Activated CD8-positive, alpha-beta memory T cell treated with anti-CD3 and anti-CD28 coated beads, Interleukin-2, amount 10 ng/mL, durations not matched to agents 7 days and 5 days (primary cell): ENCODE data around the gene ZNF423. TPM values are rescaled to one million over a fixed set of nuclear protein-coding genes. Genes with fewer than 3 reads are reported as not detected.

ENCODE experiments used
- ATAC-seq: fragments of 150-1000 bp; cut with Tn5 transposase; one replicate; pipeline ENCODE4 v1.10.0; 2021; ENCODE audit warnings: moderate library complexity
- CTCF ChIA-PET: fragments of 350-600 bp; sonication (Branson Sonifier 250); formaldehyde crosslinking; loops from one replicate; lab custom pipeline; 2021; ENCODE audit warnings: antibody characterized with exemption; lab: Charles Lee
- DNase-seq: peaks from one replicate; pipeline ENCODE4 v3.0.0-alpha.2; 2020
- H3K27ac Mint-ChIP-seq: one replicate; pipeline ENCODE4 v1.8.0; 2021; ENCODE audit warnings: mild to moderate bottlenecking, mixed read lengths
- H3K27me3 Mint-ChIP-seq: one replicate; pipeline ENCODE4 v1.8.0; 2021; ENCODE audit warnings: mixed read lengths
- H3K36me3 Mint-ChIP-seq: one replicate; pipeline ENCODE4 v1.8.0; 2021; ENCODE audit warnings: mild to moderate bottlenecking, mixed read lengths
- H3K4me1 Mint-ChIP-seq: one replicate; pipeline ENCODE4 v1.8.0; 2021; ENCODE audit warnings: mixed read lengths
- H3K4me3 Mint-ChIP-seq: one replicate; pipeline ENCODE4 v1.8.0; 2021; ENCODE audit warnings: mild to moderate bottlenecking, moderate library complexity, mixed read lengths
- H3K9me3 Mint-ChIP-seq: one replicate; pipeline ENCODE4 v1.8.0; 2022; ENCODE audit warnings: low read depth, mixed read lengths
- total RNA-seq, 2 experiments: library from RNA; stranded (reverse); gene quantifications; one replicate each; pipeline ENCODE4 v1.2.3, GENCODE V29; 2021

The ZNF423 gene
- total RNA-seq, 2 experiments from 2014 or later = not detected

DNA sequence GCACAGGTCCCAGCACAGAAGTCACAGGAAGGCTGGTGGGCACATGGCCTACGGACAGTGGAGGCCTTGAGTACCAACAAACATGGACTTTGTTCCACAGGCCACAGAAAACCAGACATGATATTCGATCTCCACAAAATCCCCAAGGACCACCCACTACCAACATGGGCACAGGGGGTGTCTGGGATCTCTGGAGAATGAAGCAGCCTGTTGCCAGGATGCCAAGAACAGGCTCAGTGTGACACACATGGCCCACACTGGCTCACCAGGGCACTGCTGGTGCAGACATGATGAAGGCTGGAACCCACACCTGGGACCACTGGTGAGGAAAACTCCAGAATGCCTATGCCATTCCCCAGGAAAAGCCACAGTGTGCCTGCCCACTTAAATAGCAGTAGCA lies 362.1 kb downstream of the ZNF423 start:
- ATAC-seq (no peak), DNase-seq (no peak)
- H3K27ac Mint-ChIP-seq = no peak overlapping the region
- no peaks in the 10 kb centered on the region for H3K27me3 Mint-ChIP-seq
- no peaks in the 10 kb centered on the region for H3K9me3 Mint-ChIP-seq
- H3K4me1 Mint-ChIP-seq = no peaks in the 10 kb centered on the region
- CTCF ChIA-PET = interaction anchor here (1.5 kb wide), 1 partner anchor 75 kb away, joined by 4 read pairs; no protein-coding TSS in a partner anchor
- H3K4me3 Mint-ChIP-seq = no peak overlapping the region
- H3K36me3 Mint-ChIP-seq = no peaks in the 10 kb centered on the region

GRCh38 chr16:49492896-49493626 lies 362.9 kb downstream of the ZNF423 start:
- DNase-seq = no peak
- no peak for ATAC-seq
- Mint-ChIP-seq H3K27ac (no peak overlapping the region), H3K4me1 (no peaks in the 10 kb centered on the region), H3K4me3 (no peak overlapping the region), H3K27me3 (no peaks in the 10 kb centered on the region), H3K9me3 (no peaks in the 10 kb centered on the region), H3K36me3 (no peaks in the 10 kb centered on the region)
- CTCF ChIA-PET = interaction anchor here (1.5 to 1.6 kb wide), 3 partner anchors 43 to 100 kb away, joined by 3 to 4 read pairs (median 4); no protein-coding TSS in a partner anchor

DNA sequence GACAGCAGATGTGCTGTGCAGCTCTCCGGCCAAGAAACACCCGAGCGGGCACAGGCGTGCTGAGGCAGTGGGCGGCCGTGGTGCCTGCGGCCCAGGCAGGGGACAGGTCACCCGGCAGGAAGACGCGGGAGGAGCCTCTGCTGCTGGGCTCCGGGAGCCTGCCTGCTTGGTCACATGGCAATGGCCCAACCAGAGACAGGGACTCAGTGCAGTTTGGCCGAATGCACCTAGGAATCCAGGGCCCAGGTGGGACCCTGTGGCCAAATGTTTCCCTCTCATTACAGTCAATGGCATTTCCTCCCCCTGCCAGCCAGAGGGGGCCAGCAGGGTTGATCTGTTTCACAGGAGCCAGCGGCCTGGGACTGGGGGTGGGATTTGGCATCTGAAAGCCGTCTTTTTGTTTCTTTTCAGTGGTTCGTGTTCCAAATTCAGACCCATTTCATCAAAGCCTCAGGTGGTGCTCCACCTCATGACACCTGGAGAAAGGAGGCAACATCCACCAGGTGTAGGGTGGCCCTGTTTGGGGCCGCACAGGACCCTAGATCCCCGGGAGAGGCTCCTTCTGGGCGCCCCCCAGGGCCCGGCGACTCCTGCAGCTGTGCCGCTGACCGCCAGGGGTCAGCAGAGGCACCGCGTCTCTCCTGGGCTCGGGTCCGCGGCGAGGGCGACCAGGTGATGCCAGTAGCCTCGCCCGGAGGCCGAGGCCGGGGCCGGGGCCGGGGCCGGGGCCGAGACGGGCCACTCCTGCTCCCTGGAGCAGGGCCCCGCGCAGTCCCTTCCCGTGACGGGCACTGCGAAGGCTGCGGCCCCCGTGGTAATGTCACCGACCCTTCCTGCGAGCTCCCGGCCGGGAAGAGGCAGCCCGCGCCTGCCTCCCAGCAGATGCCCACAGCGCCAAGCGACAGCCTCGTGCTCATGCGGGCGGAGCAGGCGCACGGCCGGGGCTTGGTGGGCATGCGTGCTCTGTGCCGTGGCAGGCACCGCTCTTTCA lies 363.8 kb downstream of the ZNF423 start:
- Mint-ChIP-seq H3K36me3 (no peaks in the 10 kb centered on the region), H3K4me3 (no peak overlapping the region), H3K27ac (no peak overlapping the region), H3K9me3 (no peaks in the 10 kb centered on the region), H3K27me3 (no peaks in the 10 kb centered on the region), H3K4me1 (no peaks in the 10 kb centered on the region)
- peak; percentile 61 for ATAC-seq
- CTCF ChIA-PET = interaction anchor here (0.6 to 1.6 kb wide), 5 partner anchors 29 to 101 kb away, joined by 3 to 4 read pairs (median 3); no protein-coding TSS in a partner anchor
- no peak for DNase-seq

- DNase-seq = no peak
- H3K9me3 Mint-ChIP-seq = no peaks in the 10 kb centered on the region
- H3K27me3 Mint-ChIP-seq = no peaks in the 10 kb centered on the region
- no peak for ATAC-seq
- CTCF ChIA-PET = no interaction called here
- no peak overlapping the region for H3K4me3 Mint-ChIP-seq
- no peak overlapping the region for H3K27ac Mint-ChIP-seq
- no peaks in the 10 kb centered on the region for H3K4me1 Mint-ChIP-seq
- no peaks in the 10 kb centered on the region for H3K36me3 Mint-ChIP-seq
Observed at GRCh38 chr16:49491106-49491670, 364.7 kb downstream of the ZNF423 start.

DNA sequence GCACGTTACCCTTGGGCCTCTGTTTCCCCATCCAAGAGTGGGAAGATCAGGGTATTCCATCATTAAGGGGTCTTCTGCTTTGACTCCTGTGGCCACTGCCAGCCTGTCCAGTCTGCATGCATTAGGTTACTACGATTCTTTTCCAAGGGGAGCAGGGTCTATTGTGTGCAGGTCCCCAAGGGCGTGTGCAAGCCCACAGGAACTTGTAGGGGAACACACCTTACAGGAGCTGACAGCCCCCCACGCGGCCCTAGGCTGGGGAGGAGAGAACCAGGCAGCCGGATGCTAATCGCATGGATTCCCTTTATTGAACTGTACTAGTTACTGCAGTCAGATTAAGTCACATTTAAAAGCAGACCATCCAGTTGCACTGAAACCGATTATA lies 365.6 kb downstream of the ZNF423 start:
- Mint-ChIP-seq H3K27ac (no peak overlapping the region), H3K27me3 (no peaks in the 10 kb centered on the region), H3K9me3 (no peaks in the 10 kb centered on the region), H3K36me3 (no peaks in the 10 kb centered on the region), H3K4me1 (no peaks in the 10 kb centered on the region), H3K4me3 (no peak overlapping the region)
- CTCF ChIA-PET = no interaction called here
- DNase-seq (no peak), ATAC-seq (no peak)

GRCh38 chr16:49489686-49490320 lies 366.1 kb downstream of the ZNF423 start:
- DNase-seq (no peak), ATAC-seq (no peak)
- no peaks in the 10 kb centered on the region for H3K9me3 Mint-ChIP-seq
- no peaks in the 10 kb centered on the region for H3K36me3 Mint-ChIP-seq
- CTCF ChIA-PET = no interaction called here
- no peak overlapping the region for H3K4me3 Mint-ChIP-seq
- H3K27me3 Mint-ChIP-seq = no peaks in the 10 kb centered on the region
- no peaks in the 10 kb centered on the region for H3K4me1 Mint-ChIP-seq
- H3K27ac Mint-ChIP-seq = no peak overlapping the region

GRCh38 chr16:49488740-49489525 lies 367.0 kb downstream of the ZNF423 start:
- ATAC-seq = no peak
- Mint-ChIP-seq H3K27ac (no peak overlapping the region), H3K36me3 (no peaks in the 10 kb centered on the region), H3K4me1 (no peaks in the 10 kb centered on the region), H3K4me3 (no peak overlapping the region), H3K27me3 (no peaks in the 10 kb centered on the region), H3K9me3 (no peaks in the 10 kb centered on the region)
- CTCF ChIA-PET = no interaction called here
- DNase-seq = no peak

DNA sequence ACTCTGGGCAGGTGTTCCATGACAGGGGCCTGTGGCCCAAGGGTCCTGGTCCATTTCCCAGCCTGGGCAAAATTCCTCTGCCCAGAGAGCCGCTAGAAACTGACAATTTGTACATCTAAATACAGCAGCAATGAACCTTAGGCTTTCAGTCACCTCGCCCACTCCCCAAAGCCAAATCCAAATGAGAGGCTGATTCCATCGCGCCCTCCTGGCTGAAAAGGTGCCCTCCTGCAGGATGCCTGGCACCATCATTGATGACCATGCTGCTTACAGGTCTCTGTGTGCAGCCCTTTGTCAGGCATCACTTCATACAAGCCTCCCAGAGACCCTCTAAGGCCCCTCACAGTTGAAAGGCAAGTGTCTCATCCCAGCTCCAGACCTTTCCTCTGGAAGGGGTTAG lies 367.6 kb downstream of the ZNF423 start:
- CTCF ChIA-PET = no interaction called here
- no peaks in the 10 kb centered on the region for H3K9me3 Mint-ChIP-seq
- no peak overlapping the region for H3K27ac Mint-ChIP-seq
- no peaks in the 10 kb centered on the region for H3K36me3 Mint-ChIP-seq
- ATAC-seq (no peak), DNase-seq (no peak)
- no peak overlapping the region for H3K4me3 Mint-ChIP-seq
- H3K4me1 Mint-ChIP-seq = no peaks in the 10 kb centered on the region
- H3K27me3 Mint-ChIP-seq = no peaks in the 10 kb centered on the region

DNA sequence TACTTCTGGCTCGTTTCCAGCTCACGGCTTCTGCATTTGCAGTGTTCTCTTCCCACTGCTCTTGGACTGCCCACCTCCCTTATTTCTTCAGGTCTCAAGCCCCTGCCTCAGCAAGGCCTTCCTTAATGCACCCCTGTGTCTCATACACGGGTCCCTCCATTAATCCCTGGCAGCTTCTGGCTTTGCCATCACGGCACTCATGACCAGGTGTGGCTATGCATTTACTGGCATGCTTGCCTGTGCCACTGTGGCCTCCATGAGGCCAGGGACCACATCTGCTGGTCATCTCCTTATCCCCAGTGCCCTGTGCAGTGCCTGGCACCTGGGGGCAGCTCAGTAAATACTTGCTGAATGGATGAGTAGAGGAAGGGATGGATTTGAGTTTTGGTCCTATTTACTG lies 368.2 kb downstream of the ZNF423 start:
- Mint-ChIP-seq H3K27ac (no peak overlapping the region), H3K9me3 (no peaks in the 10 kb centered on the region), H3K36me3 (no peaks in the 10 kb centered on the region), H3K4me3 (no peak overlapping the region), H3K4me1 (no peaks in the 10 kb centered on the region), H3K27me3 (peaks cover 3% of the 10 kb centered on the region)
- ATAC-seq = no peak
- CTCF ChIA-PET = no interaction called here
- no peak for DNase-seq

DNA sequence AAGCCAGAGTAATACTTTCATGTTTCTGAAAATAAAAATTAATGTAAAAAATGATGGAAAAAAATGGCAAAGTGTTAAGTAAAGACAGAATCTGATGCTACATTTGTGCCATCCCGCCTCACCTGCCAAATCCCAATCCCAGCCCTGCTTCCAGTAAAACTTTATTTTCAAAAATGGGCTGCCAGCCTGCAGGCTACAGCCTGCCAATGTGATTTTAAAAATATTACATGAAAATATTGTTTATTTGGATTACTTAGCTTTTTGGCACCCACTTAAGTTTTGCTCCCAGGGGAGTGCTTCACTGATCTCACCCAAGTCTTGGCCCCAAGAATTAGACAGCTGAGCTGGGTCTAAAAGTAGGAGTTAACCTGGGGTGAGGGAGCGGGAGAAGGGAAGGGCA lies 369.5 kb downstream of the ZNF423 start:
- Mint-ChIP-seq H3K36me3 (no peaks in the 10 kb centered on the region), H3K27me3 (peaks cover 11% of the 10 kb centered on the region), H3K9me3 (no peaks in the 10 kb centered on the region), H3K4me1 (no peaks in the 10 kb centered on the region), H3K27ac (no peak overlapping the region), H3K4me3 (no peak overlapping the region)
- DNase-seq = no peak
- CTCF ChIA-PET = no interaction called here
- ATAC-seq = no peak

GRCh38 chr16:49485663-49486062 lies 370.2 kb downstream of the ZNF423 start:
- Mint-ChIP-seq H3K36me3 (no peaks in the 10 kb centered on the region), H3K4me1 (no peaks in the 10 kb centered on the region), H3K27ac (no peak overlapping the region), H3K9me3 (no peaks in the 10 kb centered on the region), H3K4me3 (no peak overlapping the region), H3K27me3 (peaks cover 16% of the 10 kb centered on the region)
- ATAC-seq (no peak), DNase-seq (no peak)
- CTCF ChIA-PET = no interaction called here

- H3K4me1 Mint-ChIP-seq = no peaks in the 10 kb centered on the region
- H3K27me3 Mint-ChIP-seq = peaks cover 16% of the 10 kb centered on the region
- H3K9me3 Mint-ChIP-seq = no peaks in the 10 kb centered on the region
- CTCF ChIA-PET = no interaction called here
- H3K36me3 Mint-ChIP-seq = no peaks in the 10 kb centered on the region
- no peak overlapping the region for H3K4me3 Mint-ChIP-seq
- no peak for DNase-seq
- no peak for ATAC-seq
- H3K27ac Mint-ChIP-seq = no peak overlapping the region
Observed at GRCh38 chr16:49484936-49485335, 371.0 kb downstream of the ZNF423 start.
